Frontal cortex (tissue), 4 donors: ENCODE data around the gene FBXO27. TPM values are rescaled to one million over a fixed set of nuclear protein-coding genes. Genes with fewer than 3 reads are reported as not detected.
A peak's percentile ranks its signal among the peaks of the same experiment; 100 is the strongest.
"Not testable (repeated sequence)": the region's sequence is repeated elsewhere in the genome, so short reads cannot be mapped to it uniquely, and the experiment has no call there.

Source experiments
- DNase-seq, 2 donors: peaks; one replicate each; pipeline ENCODE4 v3.0.0; 2012; ENCODE audit warnings: low spot score in 2 of 2
- FAIRE-seq: peaks from 2 replicates; lab custom pipeline; 2012; peaks lifted over from hg19 to GRCh38; lab: Jason Lieb, UNC
- total RNA-seq: library from RNA; depleted of rRNA; stranded (reverse); fragments of >200 nt; gene quantifications from one replicate; pipeline ENCODE4 v1.2.3, GENCODE V29; 2014
- donor health status: control.
- donor health status: control.
- donor health status: control.

Gene FBXO27
- total RNA-seq, 1 donor from 2014 or later: 8.6 TPM

DNA sequence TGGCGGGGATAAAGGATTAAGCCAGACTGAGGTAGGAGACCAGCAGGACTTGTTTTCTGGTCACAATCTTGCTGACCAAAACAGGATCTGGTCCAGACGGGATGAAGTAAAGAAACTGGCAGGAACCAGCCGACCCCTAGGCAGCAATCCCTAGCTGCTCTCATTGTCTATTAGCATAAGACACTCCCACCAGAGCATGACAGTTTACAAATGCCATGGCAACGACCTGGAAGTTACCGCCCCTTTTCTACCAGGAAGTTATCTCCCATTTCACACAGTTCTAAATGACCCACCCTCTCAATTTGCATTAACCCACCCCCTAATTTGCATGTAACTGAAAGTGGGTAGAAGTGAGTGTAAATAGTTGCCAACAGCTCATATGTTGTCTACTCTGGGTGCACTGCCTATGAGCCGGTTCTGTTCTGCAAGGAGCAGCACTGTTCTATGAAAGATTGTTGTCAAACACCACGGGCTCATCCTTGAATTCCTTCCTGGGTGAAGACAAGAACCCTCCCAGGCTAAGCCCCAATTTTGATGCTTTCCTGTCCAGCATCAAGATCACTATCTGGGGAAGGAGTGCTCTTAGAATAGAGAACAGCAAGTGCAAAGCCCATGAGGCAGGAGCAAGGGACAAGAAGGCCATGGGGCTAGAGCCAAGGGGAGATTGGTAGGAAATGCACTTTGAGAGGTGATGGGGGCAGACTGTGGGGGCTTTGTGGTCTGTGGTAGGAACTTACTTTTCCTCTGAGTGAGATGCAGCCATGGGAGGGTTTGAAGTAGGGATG, 13.9 kb upstream of the FBXO27 start:
- DNase-seq (no peak), FAIRE-seq (no peak)

DNA sequence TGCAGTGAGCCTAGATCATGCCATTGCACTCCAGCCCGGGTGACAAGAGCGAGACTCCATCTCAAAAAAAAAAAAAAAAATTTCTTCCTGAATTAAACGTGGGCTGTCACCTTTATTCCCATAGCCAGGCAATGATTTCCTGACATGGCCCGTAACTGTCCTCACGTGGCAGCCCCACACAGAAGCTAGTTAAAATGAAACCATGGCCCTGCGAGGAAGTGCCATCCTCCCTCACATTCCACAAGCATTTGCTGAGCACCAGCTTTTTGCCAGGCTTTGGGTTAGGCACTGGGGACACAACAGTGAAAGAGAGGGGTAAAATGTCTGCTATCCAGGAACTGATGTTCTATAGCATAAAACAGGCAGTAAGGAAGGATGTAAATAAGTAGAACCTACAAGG, 13.2 kb upstream of the FBXO27 start:
- FAIRE-seq: no peak
- DNase-seq: no peak

DNA sequence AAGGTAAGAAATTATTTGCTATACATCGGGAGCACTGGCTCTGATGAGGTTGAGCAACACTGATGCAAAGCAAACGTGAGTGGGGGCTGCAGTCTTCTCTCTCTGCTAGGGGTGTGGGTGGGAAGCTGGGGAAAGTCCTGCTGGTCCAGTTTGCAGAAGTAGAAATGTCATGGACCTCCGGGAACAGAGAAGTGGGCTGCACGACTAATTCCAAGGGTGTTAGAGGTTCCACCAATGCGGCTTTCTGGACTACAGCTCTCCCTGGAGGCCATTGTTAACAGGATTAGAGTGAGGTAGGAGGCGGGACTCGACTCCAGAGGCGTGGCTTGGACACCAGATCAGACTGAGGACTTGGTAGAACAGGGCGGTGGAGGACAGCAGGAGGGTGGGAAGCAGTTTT, 5.7 kb upstream of the FBXO27 start:
- DNase-seq (peak in 1 of 2 donors; percentile 53), FAIRE-seq (no peak)

DNA sequence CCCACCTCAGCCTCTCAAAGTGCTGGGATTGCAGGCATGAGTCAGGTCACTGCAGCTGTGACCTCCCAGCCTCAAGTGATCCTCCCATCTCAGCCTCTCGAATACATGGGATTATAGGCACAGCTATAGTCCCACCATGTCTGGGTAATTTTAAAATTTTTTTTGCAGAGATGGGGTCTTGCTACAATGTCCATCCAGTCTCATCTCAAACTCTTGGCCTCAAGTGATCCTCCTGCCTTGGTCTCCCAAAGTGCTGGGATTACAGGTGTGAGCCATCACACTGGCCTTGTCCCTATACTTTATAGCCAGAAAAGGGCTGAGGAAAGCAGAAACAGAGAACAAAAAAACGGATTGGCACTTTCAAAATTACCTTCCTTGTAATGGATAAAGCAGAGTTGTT, 4.8 kb upstream of the FBXO27 start:
- FAIRE-seq (no peak), DNase-seq (no peak)

DNA sequence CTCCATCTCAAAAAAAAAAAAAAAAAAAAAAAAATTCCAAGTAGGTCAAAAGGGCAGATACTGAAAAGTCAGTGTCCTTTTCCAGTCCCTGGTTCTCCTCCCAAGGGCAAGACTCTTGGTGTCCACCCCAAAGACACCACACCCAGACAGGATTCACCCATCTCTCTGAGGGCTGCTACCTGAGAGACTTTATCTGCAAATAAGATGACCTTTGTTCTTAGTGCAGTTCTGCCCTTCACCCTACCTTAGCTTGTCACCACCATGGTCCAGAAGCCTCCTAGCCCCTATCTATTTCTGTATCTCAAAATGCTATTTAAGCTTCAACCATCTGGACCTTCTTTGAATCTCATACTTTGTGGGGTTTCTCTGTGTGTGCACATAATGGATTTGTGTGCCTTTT, 4.2 kb upstream of the FBXO27 start:
- FAIRE-seq: no peak
- no peak for DNase-seq

DNA sequence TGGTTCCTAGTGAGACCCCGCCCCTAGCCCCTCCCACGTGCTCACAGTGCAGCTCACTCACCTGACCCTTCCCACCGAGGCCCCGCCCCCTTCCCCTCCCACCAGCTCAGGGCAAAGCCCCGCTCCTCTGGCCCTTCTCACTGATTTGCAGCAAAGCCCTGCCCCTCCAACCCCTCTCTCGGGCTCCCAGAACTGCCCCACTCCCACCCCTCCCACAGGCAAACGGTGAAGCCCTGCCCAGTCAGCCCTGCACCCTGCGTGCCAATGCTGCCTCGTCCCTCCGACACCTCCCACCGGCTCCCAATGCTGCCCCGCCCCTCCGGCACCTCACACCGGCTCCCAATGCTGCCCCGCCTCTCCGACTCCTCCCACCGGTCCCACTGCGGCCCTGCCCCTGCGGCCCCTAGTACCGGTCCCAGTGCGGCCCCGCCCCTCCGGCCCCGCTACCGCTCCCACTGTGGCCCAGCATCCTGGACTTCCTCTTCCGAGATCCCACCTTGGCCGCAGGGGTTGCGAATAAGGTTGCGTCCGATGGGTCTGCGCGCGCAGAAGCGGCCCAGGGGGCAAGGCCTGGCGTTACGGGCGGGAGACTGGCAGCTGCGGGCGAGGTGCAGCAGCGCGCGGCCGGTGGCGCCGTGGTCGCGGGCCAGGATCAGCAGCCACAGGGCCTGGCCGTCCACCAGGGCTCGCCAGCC, 834 bp downstream of the FBXO27 start:
- FAIRE-seq: no peak
- peak; percentile 68 to 72 for DNase-seq

DNA sequence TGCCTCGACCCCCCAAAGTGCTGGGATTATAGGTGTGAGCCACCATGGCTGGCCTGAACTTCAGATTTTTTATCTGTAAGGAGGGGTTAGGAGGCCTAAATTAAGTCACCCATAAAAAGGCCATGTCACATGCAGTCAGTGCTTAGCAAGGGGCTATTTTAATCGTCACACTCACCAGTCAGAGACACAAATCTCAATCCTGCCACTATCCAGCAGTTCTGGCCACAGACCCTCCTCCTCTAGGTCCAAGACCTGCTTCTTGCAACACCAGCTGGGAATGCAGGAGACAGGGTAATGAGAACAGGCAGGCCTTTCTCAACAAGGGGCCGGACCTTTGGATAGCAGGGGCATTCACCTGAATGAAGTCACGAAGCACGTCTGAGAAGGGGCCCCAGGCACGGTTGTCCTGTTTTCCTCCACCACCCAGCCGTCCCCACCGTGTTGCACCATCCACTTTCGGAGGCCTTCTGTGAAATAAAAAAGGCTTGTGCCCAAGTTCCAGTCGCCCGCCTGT, 1.4 kb downstream of the FBXO27 start:
- FAIRE-seq: no peak
- no peak for DNase-seq

DNA sequence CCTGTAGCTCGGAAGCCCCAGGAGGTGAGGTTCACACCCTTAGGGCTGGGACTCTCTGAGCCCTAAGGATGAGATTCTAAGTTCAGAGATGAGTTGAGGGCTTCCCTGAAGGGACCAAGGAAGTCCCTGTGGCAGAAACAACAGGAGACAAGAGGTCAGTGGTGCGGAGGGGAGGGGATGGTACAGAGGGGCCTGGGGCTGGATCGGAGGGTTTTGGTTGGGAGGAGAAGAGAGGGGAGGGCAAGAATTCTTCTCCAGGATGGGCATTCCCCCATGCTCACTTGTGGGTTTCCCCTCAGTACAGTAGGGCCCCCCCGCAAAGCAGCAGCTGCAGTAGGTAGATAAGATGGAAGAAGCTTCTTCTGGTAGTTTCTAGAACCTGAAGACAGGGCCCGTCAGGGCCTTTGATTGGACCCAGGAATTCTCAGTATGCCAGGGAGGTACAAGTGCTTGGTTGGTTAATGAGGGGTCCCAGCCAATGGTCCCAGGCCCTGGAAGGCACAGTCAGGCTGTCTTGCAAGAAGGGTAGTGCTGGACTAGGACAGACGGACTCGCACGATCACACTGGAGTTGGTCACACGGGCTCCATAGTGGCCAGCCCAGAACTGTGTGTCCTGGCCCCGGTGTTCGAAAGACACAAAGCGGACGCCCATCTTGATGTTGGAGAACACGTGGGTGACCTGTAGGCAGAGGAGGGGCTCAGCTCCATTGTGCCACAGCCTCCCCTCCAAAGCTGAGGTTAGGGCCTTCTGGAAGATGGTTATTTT, 7.3 kb downstream of the FBXO27 start:
- FAIRE-seq (no peak), DNase-seq (no peak)

DNA sequence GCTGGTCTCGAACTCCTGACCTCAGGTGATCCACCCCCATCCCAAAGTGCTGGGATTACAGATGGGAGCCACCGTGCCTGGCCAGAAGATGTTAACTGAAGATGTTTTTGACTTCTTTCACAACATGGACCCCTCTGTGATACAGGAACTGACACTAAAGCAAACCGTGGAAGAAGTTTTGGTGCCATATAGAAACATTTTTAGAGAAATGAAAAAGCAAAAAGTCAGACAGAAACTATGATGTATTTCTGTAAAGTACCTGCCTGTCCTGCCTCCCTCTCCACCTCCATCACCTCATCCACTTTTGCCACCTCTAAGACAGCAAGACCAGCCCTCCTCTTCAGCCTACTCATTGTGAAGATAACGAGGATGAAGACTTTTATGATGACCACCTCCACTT, 11.3 kb downstream of the FBXO27 start:
- FAIRE-seq: no peak

DNA sequence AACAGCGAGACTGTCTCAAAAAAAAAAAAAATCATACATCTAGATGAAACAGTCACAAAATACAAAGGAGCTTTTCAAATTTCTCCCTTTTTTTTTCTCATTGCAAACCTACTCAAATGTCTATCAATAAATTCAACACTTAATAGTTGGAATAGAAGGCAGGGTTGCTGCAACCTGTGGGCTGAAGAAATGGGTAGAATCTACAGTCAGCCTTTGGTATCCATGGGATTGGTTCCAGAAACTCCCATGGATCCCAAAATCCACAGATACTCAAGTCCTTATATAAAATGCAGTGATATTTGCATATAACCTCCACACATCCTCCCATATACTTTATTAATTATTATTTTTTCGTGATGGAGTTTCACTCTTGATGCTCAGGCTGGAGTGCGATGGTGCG, 14.7 kb downstream of the FBXO27 start:
- no peak for FAIRE-seq
- no peak for DNase-seq

More for the DNA sequence above, 11.3 kb downstream of the FBXO27 start:
- no peak for DNase-seq

DNA sequence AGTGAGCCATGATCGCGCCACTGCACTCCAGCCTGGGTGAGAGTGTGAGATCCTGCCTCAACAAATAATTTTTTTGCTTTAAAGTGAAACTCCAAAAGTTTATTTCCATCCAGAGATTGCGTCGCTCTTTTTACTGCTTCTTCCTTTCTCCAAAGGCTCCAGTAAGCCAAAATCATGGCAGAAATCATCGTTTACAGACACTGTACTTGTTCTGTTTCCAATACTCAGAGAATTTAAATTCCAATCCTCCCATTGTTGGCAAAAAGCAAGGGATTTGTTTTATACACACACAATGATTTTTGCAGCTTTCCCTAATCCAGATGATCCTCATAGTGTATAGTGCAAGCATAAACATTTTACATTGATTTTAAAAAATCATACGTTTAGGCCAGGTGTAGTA, 15.3 kb downstream of the FBXO27 start:
- no peak for DNase-seq
- no peak for FAIRE-seq

DNA sequence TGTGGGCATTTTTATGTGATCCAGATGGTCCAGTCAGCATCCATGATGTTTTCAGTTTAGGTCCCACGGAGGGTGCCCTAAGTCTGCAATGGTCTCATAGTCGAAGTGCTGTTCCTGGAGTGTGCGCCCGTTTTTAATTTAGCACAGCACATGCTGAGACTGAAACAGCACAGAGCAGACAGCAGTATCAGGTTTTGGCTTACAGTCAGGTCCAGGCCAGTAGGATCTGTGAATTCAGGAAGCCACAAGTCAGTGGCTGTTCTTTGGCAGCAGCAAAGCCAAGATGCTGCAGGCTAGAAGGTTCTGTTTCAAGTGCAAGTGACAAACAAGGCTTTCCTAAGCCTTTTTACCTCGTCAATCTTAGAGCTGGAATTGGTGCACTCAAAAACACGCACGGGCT, 18.3 kb downstream of the FBXO27 start:
- no peak for FAIRE-seq
- DNase-seq: no peak

DNA sequence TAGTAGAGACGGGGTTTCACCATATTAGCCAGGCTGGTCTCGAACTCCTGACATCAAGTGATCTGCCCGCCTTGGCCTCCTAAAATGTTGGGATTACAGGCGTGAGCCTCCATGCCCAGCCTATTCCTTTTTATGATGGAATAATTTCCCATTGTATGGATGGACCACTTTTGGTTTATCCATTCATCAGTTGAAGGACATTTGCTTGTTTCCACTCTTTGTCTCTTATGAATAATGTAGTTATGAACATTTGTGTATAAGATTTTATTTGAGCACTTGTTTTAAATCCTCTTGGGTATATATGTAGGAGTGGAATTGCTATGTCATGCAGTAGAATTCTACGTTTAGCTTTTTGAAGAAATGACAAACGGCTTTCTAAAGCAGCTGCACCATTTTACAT, 23.3 kb downstream of the FBXO27 start:
- FAIRE-seq: no peak
- DNase-seq: no peak

DNA sequence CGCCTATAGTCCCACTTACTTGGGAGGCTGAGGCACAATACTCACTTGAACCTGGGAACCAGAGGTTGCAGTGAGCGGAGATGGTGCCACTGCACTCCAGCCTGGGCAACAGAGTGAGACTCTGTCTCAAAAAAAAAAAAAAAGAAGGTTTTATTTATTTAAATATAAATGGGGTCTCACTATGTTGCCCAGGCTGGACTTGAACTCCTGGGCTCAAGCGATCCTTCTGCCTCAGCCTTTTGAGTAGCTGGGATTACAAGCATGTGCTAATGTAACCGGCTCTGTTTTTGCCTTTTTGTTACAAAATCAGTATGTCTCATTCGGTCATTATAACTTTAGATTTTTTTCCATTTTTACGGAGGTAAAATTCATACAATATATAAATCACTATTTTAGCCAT, 24.2 kb downstream of the FBXO27 start:
- FAIRE-seq: no peak

DNA sequence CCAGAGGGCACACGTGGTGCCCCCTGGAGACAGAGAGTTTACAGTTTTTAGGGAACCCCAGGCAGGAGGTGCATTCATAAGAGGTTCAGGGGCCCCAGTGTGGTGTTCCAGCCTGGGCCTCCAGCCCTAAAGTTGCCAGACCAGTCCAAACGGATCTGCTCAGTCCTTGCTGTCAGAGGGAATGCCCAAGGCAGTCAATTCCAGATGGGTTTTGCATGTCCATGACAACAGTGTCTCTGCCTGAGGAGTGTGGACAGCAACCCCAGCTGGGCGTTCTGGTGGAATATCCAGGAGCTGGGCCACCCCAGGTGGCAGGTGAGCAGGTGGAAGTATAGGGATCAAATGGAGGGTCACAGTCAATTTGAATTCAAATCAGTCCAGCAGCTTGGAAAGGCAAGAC, 25.3 kb downstream of the FBXO27 start:
- FAIRE-seq: no peak
- no peak for DNase-seq

More for the DNA sequence above, 24.2 kb downstream of the FBXO27 start:
- no peak for DNase-seq

DNA sequence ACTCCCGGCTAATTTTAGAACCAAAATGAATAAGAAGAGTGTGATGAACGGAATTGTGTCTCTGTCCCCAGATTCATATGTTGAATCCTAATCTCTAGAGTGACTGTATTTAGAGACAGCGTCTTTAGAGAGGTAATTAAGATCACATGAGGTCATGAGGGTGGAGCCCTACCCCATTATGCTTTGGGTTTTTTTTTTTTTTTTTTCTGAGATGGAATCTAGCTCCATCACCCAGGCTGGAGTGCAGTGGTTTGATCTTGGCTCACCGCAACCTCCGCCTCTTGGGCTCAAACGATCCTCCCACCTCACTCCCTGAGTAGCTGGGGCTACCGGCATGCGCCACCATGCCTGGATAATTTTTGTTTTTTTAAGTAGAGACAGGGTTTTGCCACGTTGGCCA, 27.9 kb downstream of the FBXO27 start:
- FAIRE-seq: no peak

DNA sequence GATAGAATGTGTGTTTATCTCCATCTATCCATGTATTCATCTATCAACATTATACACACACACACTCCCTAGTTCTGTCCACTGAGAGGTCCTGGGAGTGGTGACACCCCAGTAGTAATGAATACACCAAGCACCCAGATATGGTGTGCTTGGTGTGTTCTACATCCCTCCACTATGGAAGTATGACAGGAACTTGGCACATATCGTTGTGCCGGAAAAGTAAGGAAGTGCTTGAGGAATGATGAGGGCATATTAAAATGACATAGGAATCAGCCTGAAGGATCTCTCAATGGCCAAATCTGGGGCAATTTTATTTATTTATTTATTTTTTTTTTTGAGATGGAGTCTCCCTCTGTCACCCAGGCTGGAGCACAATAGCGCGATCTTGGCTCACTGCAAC, 28.6 kb downstream of the FBXO27 start:
- DNase-seq (no peak), FAIRE-seq (no peak)

More for the DNA sequence above, 27.9 kb downstream of the FBXO27 start:
- no peak for DNase-seq

DNA sequence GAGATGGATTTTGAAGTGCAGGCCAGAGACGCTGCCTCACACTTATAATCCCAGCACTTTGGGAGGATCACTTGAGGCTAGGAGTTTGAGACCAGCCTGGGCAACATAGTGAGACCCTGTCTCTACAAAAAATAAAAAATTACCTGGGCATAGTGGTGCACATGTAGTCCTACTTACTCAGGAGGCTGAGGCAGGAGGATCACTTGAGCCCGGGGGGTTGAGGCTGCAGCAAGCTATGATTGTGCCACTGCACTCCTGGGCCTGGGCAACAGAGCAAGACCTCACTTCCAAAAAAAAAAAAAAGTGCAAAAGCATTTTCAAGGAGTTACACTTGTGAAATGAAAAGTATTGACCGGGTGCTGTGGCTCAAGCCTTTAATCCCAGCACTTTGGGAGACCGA, 29.2 kb downstream of the FBXO27 start:
- FAIRE-seq: no peak
- DNase-seq: no peak

DNA sequence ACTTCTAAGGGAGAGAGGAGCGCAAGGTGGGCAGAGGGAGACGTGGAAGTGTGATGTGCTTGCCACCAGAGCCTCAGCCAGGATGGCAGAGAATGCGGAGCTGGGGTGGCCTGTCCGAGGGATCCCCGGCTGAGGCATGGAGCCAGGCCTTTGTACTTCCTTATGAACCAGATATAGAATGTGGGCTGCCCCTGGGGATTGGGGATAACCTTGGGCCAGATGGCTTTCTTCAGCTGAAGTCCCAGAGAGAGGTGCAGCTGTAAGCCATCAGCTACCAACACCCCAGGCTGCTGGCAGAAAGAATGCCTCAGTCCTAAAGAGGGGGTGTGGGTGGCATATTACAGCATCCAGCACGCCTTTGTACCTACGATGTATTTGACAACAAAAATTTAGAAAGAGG, 31.3 kb downstream of the FBXO27 start:
- FAIRE-seq (no peak), DNase-seq (no peak)

DNA sequence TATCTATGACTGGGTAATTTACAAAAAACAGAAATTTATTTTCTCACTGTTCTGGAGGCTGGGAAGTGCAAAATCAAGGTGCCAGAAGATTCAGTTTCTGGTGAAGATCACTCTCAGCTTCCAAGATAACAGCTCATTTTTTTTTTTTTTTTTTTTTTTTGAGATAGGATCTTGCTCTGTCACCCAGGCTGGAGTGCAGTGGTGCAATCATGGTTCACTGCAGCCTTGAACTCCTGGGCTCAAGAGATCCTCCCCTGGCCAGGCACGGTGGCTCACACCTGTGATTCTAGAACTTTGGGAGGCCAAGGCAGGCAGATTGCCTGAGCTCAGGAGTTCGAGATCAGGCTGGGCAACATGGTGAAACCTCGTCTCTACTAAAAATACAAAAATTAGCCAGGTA, 34.8 kb downstream of the FBXO27 start:
- not testable (repeated sequence) for FAIRE-seq, DNase-seq

DNA sequence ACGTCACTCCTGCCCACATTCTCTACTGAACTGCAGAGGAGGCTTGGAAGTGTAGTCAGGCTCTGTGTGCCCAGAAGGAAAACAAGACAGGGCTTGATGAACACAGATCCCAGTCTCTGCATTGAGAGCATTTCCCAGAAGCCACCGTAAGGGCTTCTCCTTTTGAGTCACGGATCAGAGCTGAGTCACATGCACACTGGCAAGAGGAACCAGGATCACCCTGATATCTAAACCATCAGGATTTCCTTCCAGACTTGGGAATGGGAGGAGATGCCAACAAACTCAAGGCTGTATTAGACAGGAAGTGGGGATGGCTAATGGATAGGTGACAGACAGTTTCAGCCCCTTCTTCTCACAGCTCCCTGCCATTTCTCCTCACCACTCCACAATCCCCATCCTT, 39.1 kb downstream of the FBXO27 start:
- no peak for FAIRE-seq
- no peak for DNase-seq
